T-helper 2 cell (primary cell): ENCODE data around the gene UFL1.

Experiments used
- DNase-seq, 5 experiments: peaks; one replicate each; pipeline versions ENCODE4 v3.0.0 to v3.0.0-alpha.2; 2012 to 2022

UFL1 gene

DNA sequence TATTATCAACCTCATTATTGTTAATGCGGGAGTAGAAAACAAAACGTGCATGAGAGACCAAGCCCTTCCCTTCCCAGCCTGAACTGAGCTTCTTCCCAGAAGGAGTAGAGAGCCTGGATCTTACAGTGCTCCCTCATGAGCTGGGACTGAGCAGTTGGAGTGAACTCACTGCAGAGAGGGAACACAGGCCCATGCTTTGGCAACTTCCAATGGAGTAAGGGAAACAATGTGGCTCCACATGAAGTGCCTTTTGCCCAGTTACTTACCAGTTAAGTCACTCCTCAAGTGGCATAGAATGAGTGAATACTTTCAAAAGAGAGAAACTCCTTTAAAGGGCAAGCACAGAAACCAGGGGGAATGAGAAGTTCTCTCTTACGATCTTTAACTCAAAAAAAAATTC, 53.8 kb downstream of the UFL1 start:
- no peak for DNase-seq

- no peak for DNase-seq
Measured at GRCh38 chr6:96576221-96576620, 54.6 kb downstream of the UFL1 start.

DNA sequence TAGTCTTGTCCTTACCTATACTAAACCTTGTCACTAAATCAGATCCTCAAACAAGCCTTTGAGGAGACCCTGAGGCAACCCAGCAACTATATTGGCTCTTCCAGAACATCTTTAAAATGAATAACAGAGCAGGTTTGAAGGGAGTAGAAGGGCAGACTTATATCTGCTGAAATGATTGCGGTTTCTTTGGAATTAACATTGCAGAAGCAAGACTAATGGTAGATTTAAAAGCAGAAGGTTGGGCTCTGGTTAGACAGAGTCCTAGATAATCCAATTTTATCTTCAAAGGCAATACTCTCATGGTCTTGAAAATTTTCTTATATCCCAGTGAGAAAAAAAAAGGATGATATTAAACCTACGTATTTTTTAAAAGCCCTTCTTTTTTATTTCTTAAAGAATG, 60.4 kb downstream of the UFL1 start:
- DNase-seq: no peak

DNA sequence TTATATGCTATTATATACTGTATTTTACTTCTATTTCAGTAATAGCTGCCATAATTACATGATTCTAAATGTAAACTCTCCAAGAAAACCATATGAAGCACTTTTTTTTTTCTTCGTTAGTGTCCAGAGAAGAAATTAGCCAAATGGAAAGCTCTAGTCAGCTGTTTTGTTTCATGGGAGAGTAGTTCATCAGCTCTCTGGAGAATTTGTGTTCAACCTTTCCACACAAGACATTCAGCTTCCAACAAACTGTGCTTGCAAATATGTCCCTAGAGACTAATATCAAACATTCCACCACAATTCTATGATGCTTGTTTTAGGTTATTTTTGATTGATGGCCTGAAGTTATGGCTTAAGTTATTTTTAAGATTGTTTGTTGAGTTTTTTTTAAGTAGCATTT, 60.8 kb downstream of the UFL1 start:
- DNase-seq: no peak

GRCh38 chr6:96604420-96604819, 82.8 kb downstream of the UFL1 start:
- no peak for DNase-seq
